BJ (cell line): ENCODE results near the gene ACACB. TPM values are rescaled to one million over a fixed set of nuclear protein-coding genes. Genes with fewer than 3 reads are reported as not detected.

Source experiments
- CTCF ChIA-PET: fragments of 350-600 bp; formaldehyde crosslinking; extraction: SDS; loops from one replicate; lab custom pipeline; 2021; ENCODE audit warnings: antibody characterized with exemption, inconsistent platforms; lab: Yijun Ruan, JAX
- POLR2A ChIA-PET: fragments of 300-600 bp; sonication (Branson Sonifier 250); formaldehyde crosslinking; extraction: SDS; loops from one replicate; lab custom pipeline; 2021; ENCODE audit warnings: antibody characterized with exemption; lab: Charles Lee
- DNase-seq: peaks from one replicate; pipeline ENCODE4 v3.0.0-alpha.2; 2011; ENCODE audit warnings: low read depth
- H3K27me3 ChIP-seq: 2 replicates; pipeline ENCODE4 v1.6.0; 2011; ENCODE audit warnings: low read length; ENCODE audit not compliant: control insufficient read depth, insufficient read depth
- H3K36me3 ChIP-seq: 2 replicates; pipeline ENCODE4 v1.5.1; 2011; ENCODE audit warnings: low read length; ENCODE audit not compliant: control insufficient read depth, insufficient read depth
- H3K4me3 ChIP-seq: 2 replicates; pipeline ENCODE4 v1.5.1; 2011; ENCODE audit warnings: low read depth, mild to moderate bottlenecking, control low read depth, low read length
- polyA plus RNA-seq: library from polyadenylated mRNA; depleted of rRNA; stranded (reverse); fragments of >200 nt; gene quantifications from 2 replicates; pipeline ENCODE4 v1.2.3, GENCODE V29; 2011
- TF ChIP-seq, protein P1 (sequence below): IDR thresholded peaks from 2 replicates; pipeline ENCODE4 v1.5.1; 2011; ENCODE audit warnings: low read depth, mild to moderate bottlenecking, control low read depth, inconsistent platforms, low read length, moderate library complexity; ENCODE audit not compliant: insufficient read depth

ACACB gene
- polyA plus RNA-seq, 1 experiment: 1.7 TPM

DNA sequence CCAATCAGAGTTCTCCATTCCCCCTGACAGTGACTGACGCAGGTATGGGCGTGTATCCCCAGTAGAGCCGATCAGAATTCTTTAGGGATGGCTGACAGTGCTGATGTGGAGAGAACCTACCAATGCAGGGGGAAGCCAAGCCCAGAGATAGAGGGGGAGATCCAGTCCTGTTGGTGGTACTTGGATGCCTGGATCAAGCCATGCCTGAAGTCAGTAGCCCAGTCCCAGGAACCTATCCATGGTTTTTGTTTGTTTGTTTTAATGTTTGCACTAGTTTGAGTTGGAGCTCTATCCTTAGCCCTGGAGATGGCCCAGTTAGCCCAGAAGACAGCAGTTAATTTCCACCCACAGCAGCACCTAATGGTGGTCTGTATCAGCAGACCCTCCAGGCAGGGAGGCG, 152.5 kb downstream of the ACACB start:
- DNase-seq: no peak
- POLR2A ChIA-PET: no interaction called here
- CTCF ChIA-PET: no interaction called here
- Histone ChIP-seq H3K4me3 (no peak overlapping the region), H3K36me3 (no peaks in the 10 kb centered on the region; the same call in 1 of the 2 replicates), H3K27me3 (no peaks in the 10 kb centered on the region)
- TF ChIP-seq, protein P1, sequence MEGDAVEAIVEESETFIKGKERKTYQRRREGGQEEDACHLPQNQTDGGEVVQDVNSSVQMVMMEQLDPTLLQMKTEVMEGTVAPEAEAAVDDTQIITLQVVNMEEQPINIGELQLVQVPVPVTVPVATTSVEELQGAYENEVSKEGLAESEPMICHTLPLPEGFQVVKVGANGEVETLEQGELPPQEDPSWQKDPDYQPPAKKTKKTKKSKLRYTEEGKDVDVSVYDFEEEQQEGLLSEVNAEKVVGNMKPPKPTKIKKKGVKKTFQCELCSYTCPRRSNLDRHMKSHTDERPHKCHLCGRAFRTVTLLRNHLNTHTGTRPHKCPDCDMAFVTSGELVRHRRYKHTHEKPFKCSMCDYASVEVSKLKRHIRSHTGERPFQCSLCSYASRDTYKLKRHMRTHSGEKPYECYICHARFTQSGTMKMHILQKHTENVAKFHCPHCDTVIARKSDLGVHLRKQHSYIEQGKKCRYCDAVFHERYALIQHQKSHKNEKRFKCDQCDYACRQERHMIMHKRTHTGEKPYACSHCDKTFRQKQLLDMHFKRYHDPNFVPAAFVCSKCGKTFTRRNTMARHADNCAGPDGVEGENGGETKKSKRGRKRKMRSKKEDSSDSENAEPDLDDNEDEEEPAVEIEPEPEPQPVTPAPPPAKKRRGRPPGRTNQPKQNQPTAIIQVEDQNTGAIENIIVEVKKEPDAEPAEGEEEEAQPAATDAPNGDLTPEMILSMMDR: no peak

- DNase-seq: no peak
- Histone ChIP-seq H3K27me3 (no peaks in the 10 kb centered on the region), H3K4me3 (no peak overlapping the region), H3K36me3 (no peaks in the 10 kb centered on the region; the same call in 1 of the 2 replicates)
- CTCF ChIA-PET: no interaction called here
- TF ChIP-seq, protein P1: no peak
- POLR2A ChIA-PET: no interaction called here
Measured at GRCh38 chr12:109269428-109269827, 153.0 kb downstream of the ACACB start.

DNA sequence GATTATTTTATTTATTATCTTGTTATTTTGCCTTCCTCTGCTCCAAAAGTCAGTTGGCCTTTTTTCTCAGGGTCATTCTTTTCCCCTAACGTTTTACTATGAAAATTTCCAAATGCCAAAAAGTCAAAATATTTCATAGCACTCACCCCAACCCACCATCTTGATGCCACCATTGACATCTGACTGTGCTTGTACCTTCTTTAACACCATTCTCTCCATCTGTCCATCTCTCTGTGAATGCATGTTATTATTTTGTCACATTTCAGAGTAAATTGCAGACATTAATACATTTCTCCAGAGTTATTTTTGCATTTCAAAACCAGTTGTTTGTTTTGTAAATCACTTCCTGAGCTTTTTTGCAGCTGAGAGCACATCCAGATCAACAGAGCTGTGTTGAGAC, 154.1 kb downstream of the ACACB start:
- no peak for DNase-seq
- Histone ChIP-seq H3K36me3 (no peaks in the 10 kb centered on the region), H3K4me3 (no peak overlapping the region), H3K27me3 (no peaks in the 10 kb centered on the region)
- ChIA-PET POLR2A (no interaction called here), CTCF (no interaction called here)
- TF ChIP-seq, protein P1: no peak

DNA sequence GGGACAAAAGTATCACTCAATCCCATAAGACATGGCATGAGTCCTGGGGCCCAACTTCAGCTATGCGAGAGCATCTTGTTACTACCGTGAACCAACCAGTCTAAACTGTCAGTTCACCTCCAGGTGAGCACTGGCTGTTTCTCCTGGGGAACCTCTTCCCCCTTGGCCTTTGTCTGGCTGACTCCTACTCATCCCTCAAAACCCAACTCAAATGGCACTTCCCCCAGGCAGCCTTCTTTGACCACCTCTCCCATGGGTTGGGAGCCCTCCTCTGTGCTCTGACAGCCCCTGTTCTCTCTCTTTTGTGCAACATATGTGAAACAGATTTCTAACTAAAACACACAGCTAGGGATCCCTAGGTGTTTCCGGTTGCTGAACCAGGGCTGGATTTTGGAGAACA, 155.0 kb downstream of the ACACB start:
- no peak for DNase-seq
- TF ChIP-seq, protein P1: no peak
- CTCF ChIA-PET: no interaction called here

GRCh38 chr12:109273354-109273753, 157.0 kb downstream of the ACACB start:
- DNase-seq: no peak
- TF ChIP-seq, protein P1: no peak
- ChIA-PET CTCF (interaction anchor here (2.3 kb wide), 1 partner anchor 8 kb away, joined by 8 read pairs; no protein-coding TSS in a partner anchor), POLR2A (no interaction called here)
- Histone ChIP-seq H3K36me3 (no peaks in the 10 kb centered on the region), H3K4me3 (no peak overlapping the region), H3K27me3 (no peaks in the 10 kb centered on the region)

More for the DNA sequence above, 155.0 kb downstream of the ACACB start:
- POLR2A ChIA-PET: no interaction called here
- H3K27me3 ChIP-seq: no peaks in the 10 kb centered on the region
- no peak overlapping the region for H3K4me3 ChIP-seq
- no peaks in the 10 kb centered on the region for H3K36me3 ChIP-seq
